Measurements from ENCODE around the gene CCNT1. TPM values are rescaled to one million over a fixed set of nuclear protein-coding genes. Genes with fewer than 3 reads are reported as not detected.

Gene CCNT1
- total and polyA plus RNA-seq, 10 of the 15 experiments (the other 5 are each of a cell fraction or from before 2014, with no cell fraction given): 6.3 to 37.3 (median 20.0) TPM

DNA sequence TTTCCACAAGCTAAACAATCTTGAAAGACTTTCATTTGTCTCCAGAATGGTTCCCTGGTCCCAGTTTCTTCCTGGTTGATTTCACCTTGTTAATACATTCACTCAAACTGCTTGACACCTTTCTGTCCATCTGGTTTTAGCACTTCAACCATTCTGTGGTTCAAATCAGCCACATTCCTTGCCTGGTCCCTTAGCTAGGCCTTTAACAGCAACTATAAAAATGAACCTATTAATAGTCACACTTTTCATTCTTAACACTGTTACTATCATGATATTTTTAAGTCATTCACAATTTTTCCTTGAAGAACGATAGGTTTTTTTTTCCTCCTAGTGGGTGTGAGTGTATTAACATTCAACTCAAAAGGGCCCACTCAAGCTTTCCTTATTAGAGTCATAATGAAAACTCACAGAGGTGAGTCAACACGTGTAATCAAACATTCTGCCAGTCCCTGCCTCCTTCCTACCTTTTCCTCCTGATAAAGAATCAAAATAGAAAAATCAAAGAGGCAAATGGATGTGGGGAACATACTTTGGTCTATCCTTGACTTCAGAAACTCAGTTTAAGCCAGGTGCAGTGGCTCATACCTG, 34.4 kb upstream of the CCNT1 start (continued):
- TF ChIP-seq EP300 (IDR thresholded peaks at IDR 0.05; ENCODE audit: borderline replicate concordance in 1 of 2, control insufficient read depth in 1 of 2, low read depth in 2 of 2, low read length in 2 of 2) (no peak), MEF2A (IDR thresholded peaks at IDR 0.05; ENCODE audit: insufficient read depth, low read depth, low read length) (no peak), MTA2 (IDR thresholded peaks at IDR 0.05; ENCODE audit: low read depth) (no peak)

DNA sequence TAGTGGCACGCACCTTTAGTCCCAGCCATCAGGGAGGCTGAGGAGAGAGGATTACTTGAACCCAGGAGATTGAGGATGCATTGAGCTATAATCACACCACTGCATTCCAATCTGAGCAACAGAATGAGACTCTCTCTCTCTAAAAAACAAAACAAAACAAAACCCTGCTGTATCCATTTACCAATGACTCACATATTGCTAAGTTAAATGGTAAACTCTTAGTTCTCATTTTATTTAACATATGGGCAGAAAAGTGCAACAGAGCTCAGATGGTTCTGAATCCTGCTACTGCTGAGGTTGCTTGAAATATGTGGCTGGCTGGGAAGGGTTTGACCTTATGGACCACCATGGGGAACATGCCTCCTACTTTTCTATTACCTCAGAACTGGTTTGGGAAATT, 33.7 kb upstream of the CCNT1 start:
- H3K9ac ChIP-seq (ENCODE audit: control insufficient read depth, insufficient read depth, low read length): no peak overlapping the region
- ChIA-PET POLR2A (no interaction called here), RAD21 (ENCODE audit: unreplicated experiment) (interaction anchor here (1.0 to 1.7 kb wide), 3 partner anchors 11 to 46 kb away, joined by 3 to 14 read pairs (median 3); no protein-coding TSS in a partner anchor), CTCF (interaction anchor here (0.6 to 15.9 kb wide), 5 partner anchors 13 to 238 kb away, joined by 3 to 405 read pairs (median 4); no protein-coding TSS in a partner anchor), SMC1A (ENCODE audit: uncharacterized antibody, unreplicated experiment) (interaction anchor here (0.6 to 8.0 kb wide), 3 partner anchors 44 to 552 kb away, joined by 3 to 182 read pairs (median 6); partner anchors contain the start of gene DDX23)
- intact Hi-C loops (cut with micrococcal nuclease; ENCODE audit: unreplicated experiment): no loop called here
- H3K27ac ChIP-seq (ENCODE audit: control insufficient read depth, insufficient read depth): no peak overlapping the region
- in situ Hi-C loops (cut with MboI): loop anchor here (5.0 kb wide), 1 partner anchor 47 kb away; no protein-coding TSS in a partner anchor
- H3K4me1 ChIP-seq (ENCODE audit: control insufficient read depth, insufficient read depth, low read length): no peaks in the 10 kb centered on the region
- H4K20me1 ChIP-seq (ENCODE audit: control insufficient read depth, insufficient read depth): no peaks in the 10 kb centered on the region
- no peak overlapping the region for H2AFZ ChIP-seq (ENCODE audit: control insufficient read depth, low read depth, low read length)
- no peaks in the 10 kb centered on the region; a peak in 1 of 4 replicates for H3K27me3 ChIP-seq (replicated peaks in 1 of 2; ENCODE audit: control insufficient read depth in 2 of 2, insufficient read depth in 2 of 2, low read length in 1 of 2)
- no TSS peak for BruUV-seq (replicated peaks)
- DNase-seq (ENCODE audit: low read depth, low spot score) (no peak), FAIRE-seq (no peak), ATAC-seq (no peak)
- 54% methylated on average over 1 of the region's 1 CpG for whole genome bisulfite sequencing (ENCODE audit: insufficient coverage, insufficient replicate concordance, low lambda C conversion rate, missing lambda C conversion rate)
- H3K79me2 ChIP-seq (ENCODE audit: control insufficient read depth, insufficient read depth, low read length): no peaks in the 10 kb centered on the region
- no peak overlapping the region for H3K4me3 ChIP-seq
- no peak overlapping the region for H3K4me2 ChIP-seq (ENCODE audit: control insufficient read depth, insufficient read depth)
- H3K36me3 ChIP-seq (ENCODE audit: control insufficient read depth in 2 of 2, insufficient read depth in 2 of 2, low read length in 1 of 2): no peaks in the 10 kb centered on the region
- no peaks in the 10 kb centered on the region for H3K9me3 ChIP-seq (replicated peaks; ENCODE audit: control insufficient read depth, insufficient read depth, low read length)
- no peak for TF ChIP-seq SPI1 (IDR thresholded peaks at IDR 0.05; ENCODE audit: borderline replicate concordance, insufficient read depth, low read depth, low read length)
- no peak for TF ChIP-seq USF2 (IDR thresholded peaks at IDR 0.05; ENCODE audit: borderline replicate concordance, low read depth, low read length)
- no peak for TF ChIP-seq MLLT1 (IDR thresholded peaks at IDR 0.05)
- TF ChIP-seq, protein P1, sequence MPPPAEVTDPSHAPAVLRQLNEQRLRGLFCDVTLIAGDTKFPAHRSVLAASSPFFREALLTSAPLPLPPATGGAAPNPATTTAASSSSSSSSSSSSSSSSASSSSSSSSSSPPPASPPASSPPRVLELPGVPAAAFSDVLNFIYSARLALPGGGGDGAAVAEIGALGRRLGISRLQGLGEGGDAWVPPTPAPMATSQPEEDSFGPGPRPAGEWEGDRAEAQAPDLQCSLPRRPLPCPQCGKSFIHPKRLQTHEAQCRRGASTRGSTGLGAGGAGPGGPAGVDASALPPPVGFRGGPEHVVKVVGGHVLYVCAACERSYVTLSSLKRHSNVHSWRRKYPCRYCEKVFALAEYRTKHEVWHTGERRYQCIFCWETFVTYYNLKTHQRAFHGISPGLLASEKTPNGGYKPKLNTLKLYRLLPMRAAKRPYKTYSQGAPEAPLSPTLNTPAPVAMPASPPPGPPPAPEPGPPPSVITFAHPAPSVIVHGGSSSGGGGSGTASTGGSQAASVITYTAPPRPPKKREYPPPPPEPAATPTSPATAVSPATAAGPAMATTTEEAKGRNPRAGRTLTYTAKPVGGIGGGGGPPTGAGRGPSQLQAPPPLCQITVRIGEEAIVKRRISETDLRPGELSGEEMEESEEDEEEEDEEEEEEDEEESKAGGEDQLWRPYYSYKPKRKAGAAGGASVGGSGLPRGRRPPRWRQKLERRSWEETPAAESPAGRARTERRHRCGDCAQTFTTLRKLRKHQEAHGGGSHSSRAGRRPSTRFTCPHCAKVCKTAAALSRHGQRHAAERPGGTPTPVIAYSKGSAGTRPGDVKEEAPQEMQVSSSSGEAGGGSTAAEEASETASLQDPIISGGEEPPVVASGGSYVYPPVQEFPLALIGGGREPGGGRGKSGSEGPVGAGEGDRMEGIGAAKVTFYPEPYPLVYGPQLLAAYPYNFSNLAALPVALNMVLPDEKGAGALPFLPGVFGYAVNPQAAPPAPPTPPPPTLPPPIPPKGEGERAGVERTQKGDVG (CRISPR knock-in tag; IDR thresholded peaks at IDR 0.05): no peak
- no peak for TF ChIP-seq PBX3 (IDR thresholded peaks at IDR 0.05; ENCODE audit: insufficient replicate concordance, low read depth, low read length)
- TF ChIP-seq, protein P2, sequence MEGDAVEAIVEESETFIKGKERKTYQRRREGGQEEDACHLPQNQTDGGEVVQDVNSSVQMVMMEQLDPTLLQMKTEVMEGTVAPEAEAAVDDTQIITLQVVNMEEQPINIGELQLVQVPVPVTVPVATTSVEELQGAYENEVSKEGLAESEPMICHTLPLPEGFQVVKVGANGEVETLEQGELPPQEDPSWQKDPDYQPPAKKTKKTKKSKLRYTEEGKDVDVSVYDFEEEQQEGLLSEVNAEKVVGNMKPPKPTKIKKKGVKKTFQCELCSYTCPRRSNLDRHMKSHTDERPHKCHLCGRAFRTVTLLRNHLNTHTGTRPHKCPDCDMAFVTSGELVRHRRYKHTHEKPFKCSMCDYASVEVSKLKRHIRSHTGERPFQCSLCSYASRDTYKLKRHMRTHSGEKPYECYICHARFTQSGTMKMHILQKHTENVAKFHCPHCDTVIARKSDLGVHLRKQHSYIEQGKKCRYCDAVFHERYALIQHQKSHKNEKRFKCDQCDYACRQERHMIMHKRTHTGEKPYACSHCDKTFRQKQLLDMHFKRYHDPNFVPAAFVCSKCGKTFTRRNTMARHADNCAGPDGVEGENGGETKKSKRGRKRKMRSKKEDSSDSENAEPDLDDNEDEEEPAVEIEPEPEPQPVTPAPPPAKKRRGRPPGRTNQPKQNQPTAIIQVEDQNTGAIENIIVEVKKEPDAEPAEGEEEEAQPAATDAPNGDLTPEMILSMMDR (IDR thresholded peaks at IDR 0.05 in 2 of 3, conservative IDR thresholded peaks at IDR 0.05 in 1 of 3; ENCODE audit: control insufficient read depth in 2 of 3, extremely low read depth in 1 of 3, insufficient read depth in 1 of 3, low read depth in 3 of 3, low read length in 3 of 3): no peak
- no peak for TF ChIP-seq ASH2L (IDR thresholded peaks at IDR 0.05; ENCODE audit: borderline replicate concordance, low read depth)
- no peak for TF ChIP-seq GATAD2B (conservative IDR thresholded peaks at IDR 0.05; ENCODE audit: low read depth)
